K562 (cell line): ENCODE data around the gene MAPK8IP1.

Experiments
- CHD2 ChIP-seq: IDR thresholded peaks from 2 replicates; pipeline ENCODE4 v1.6.1; 2011; ENCODE audit warnings: low read depth, low read length
- GATA2 ChIP-seq: sonication (generic); formaldehyde crosslinking; IDR thresholded peaks from 2 replicates; pipeline ENCODE4 v1.4.0; 2020; ENCODE audit warnings: mild to moderate bottlenecking, missing genetic modification reagents
- IRF1 ChIP-seq: sonication (generic); formaldehyde crosslinking; IDR thresholded peaks from 2 replicates; pipeline ENCODE4 v1.8.0; 2022; ENCODE audit warnings: missing genetic modification reagents, mild to moderate bottlenecking, borderline replicate concordance
- POLR2H ChIP-seq: IDR thresholded peaks from 2 replicates; pipeline ENCODE4 v1.6.1; 2016; ENCODE audit warnings: missing genetic modification characterization, low read depth, mild to moderate bottlenecking, control low read depth, missing compliant biosample characterization, moderate library complexity
- SMC3 ChIP-seq: conservative IDR thresholded peaks from 2 replicates; pipeline ENCODE4 v1.6.1; 2011; ENCODE audit warnings: low read depth, low read length, improper control_type of control experiment; ENCODE audit not compliant: insufficient read depth
- STAT5A ChIP-seq: IDR thresholded peaks from 2 replicates; pipeline ENCODE4 v1.6.1; 2012; ENCODE audit warnings: low read length, inconsistent platforms, borderline replicate concordance
- TARDBP ChIP-seq: fragments of 450-650 bp; IDR thresholded peaks from 2 replicates; pipeline ENCODE4 v1.6.1; 2016
- TCF7 ChIP-seq: sonication (generic); IDR thresholded peaks from 2 replicates; pipeline ENCODE4 v1.6.1; 2016; ENCODE audit warnings: antibody characterized with exemption, borderline replicate concordance
- ZNF324 ChIP-seq: fragments of 250-450 bp; sonication (Bioruptor Pico); IDR thresholded peaks from 2 replicates; pipeline ENCODE4 v1.4.0; 2020; ENCODE audit warnings: mild to moderate bottlenecking
- TF ChIP-seq, protein P1 (sequence below): sonication (generic); formaldehyde crosslinking; IDR thresholded peaks from 2 replicates; pipeline ENCODE4 v1.8.1; 2023; ENCODE audit warnings: mild to moderate bottlenecking, missing genetic modification reagents
- TF ChIP-seq, protein P2 (sequence below), 3 experiments: IDR thresholded peaks in 2 of 3; conservative IDR thresholded peaks in 1 of 3; 2 replicates each; pipeline ENCODE4 v1.5.1; 2011 to 2012; ENCODE audit warnings: low read length in 3 of 3, mild to moderate bottlenecking in 3 of 3, control low read depth in 2 of 3, improper control_type of control experiment in 1 of 3, inconsistent platforms in 1 of 3, low read depth in 1 of 3, mixed read lengths in 1 of 3, moderate library complexity in 1 of 3; ENCODE audit not compliant: insufficient read depth in 2 of 3

- TF ChIP-seq POLR2H (tag) (no peak), CHD2 (no peak), GATA2 (CRISPR knock-in tag) (no peak), IRF1 (CRISPR knock-in tag) (no peak), TCF7 (no peak), SMC3 (no peak), STAT5A (no peak), ZNF324 (CRISPR knock-in tag) (no peak), TARDBP (no peak)
- TF ChIP-seq, protein P1, sequence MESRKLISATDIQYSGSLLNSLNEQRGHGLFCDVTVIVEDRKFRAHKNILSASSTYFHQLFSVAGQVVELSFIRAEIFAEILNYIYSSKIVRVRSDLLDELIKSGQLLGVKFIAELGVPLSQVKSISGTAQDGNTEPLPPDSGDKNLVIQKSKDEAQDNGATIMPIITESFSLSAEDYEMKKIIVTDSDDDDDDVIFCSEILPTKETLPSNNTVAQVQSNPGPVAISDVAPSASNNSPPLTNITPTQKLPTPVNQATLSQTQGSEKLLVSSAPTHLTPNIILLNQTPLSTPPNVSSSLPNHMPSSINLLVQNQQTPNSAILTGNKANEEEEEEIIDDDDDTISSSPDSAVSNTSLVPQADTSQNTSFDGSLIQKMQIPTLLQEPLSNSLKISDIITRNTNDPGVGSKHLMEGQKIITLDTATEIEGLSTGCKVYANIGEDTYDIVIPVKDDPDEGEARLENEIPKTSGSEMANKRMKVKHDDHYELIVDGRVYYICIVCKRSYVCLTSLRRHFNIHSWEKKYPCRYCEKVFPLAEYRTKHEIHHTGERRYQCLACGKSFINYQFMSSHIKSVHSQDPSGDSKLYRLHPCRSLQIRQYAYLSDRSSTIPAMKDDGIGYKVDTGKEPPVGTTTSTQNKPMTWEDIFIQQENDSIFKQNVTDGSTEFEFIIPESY (CRISPR knock-in tag): no peak
- TF ChIP-seq, protein P2, sequence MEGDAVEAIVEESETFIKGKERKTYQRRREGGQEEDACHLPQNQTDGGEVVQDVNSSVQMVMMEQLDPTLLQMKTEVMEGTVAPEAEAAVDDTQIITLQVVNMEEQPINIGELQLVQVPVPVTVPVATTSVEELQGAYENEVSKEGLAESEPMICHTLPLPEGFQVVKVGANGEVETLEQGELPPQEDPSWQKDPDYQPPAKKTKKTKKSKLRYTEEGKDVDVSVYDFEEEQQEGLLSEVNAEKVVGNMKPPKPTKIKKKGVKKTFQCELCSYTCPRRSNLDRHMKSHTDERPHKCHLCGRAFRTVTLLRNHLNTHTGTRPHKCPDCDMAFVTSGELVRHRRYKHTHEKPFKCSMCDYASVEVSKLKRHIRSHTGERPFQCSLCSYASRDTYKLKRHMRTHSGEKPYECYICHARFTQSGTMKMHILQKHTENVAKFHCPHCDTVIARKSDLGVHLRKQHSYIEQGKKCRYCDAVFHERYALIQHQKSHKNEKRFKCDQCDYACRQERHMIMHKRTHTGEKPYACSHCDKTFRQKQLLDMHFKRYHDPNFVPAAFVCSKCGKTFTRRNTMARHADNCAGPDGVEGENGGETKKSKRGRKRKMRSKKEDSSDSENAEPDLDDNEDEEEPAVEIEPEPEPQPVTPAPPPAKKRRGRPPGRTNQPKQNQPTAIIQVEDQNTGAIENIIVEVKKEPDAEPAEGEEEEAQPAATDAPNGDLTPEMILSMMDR (IDR thresholded peaks at IDR 0.05 in 2 of 3, conservative IDR thresholded peaks at IDR 0.05 in 1 of 3; ENCODE audit: insufficient read depth in 2 of 3, low read depth in 1 of 3, low read length in 3 of 3): no peak
Observed at GRCh38 chr11:45852018-45852711, 33.3 kb upstream of the MAPK8IP1 start.
